Loucy (cell line): Measurements from ENCODE around the gene ANKRD55.

Experiments used
- CTCF ChIP-seq: fragments of 200-600 bp; sonication (generic); conservative IDR thresholded peaks from 2 replicates; pipeline ENCODE4 v1.5.1; 2014; ENCODE audit warnings: mild to moderate bottlenecking, antibody characterized with exemption, low read length
- EZH2phosphoT487 ChIP-seq: fragments of 200-600 bp; IDR thresholded peaks from 2 replicates; pipeline ENCODE4 v1.6.1; 2018; ENCODE audit warnings: antibody characterized with exemption, mild to moderate bottlenecking, moderate library complexity, borderline replicate concordance

DNA sequence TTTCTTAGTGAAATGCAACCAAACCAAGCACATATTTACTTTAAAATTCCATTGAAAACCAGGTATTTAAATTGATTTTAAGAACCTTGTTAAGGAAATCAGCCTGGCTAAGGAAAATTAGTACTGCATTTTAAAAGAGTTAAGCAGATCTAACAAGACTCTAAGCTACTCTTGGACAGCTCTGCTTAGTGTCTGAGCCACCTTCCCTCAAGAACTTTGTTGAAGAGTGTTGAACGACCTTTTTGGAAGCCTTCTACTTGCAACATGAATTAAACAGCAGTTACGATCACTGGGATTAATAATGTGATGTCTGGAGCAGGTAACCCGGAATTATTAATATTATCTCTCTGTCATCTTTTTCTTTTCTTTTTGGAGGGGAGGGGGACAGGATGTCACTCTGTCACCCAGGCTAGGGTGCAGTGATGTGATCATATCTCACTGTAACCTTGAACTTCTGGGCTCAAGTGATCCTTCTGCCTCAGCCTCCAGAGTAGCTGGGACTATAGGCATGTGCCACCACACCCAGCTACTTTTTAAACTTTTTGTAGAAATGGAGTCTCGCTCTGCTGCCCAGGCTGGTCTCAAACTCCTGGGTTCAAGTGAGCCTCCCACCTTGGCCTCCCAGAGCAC lies 74.7 kb downstream of the ANKRD55 start:
- TF ChIP-seq CTCF (no peak), EZH2phosphoT487 (no peak)
